GM19328 (cell line): ENCODE data around the gene HOXA7.

ENCODE experiments used
- ATAC-seq: cut with Tn5 transposase; IDR thresholded peaks from one replicate; pipeline ENCODE4 v1.9.1; 2021; ENCODE audit warnings: mild to moderate bottlenecking, moderate library complexity; ENCODE audit not compliant: unreplicated experiment

HOXA7 gene

GRCh38 chr7:27156508-27156898 lies at the start of gene HOXA7:
TSS of gene HOXA7 (minus strand) at chr7:27156675. CDS start at chr7:27156545, 130 bp downstream.
- ATAC-seq = no peak

GRCh38 chr7:27205325-27206280 lies 49.1 kb upstream of the HOXA7 start:
- ATAC-seq = no peak

GRCh38 chr7:27204851-27205322 lies 48.4 kb upstream of the HOXA7 start:
- no peak for ATAC-seq

- no peak for ATAC-seq
Observed at GRCh38 chr7:27203964-27204594, 47.6 kb upstream of the HOXA7 start.

GRCh38 chr7:27203365-27203953 lies 47.0 kb upstream of the HOXA7 start:
- ATAC-seq = no peak

GRCh38 chr7:27202862-27203134 lies 46.3 kb upstream of the HOXA7 start:
- no peak for ATAC-seq

GRCh38 chr7:27202018-27202861 lies 45.8 kb upstream of the HOXA7 start:
- ATAC-seq = no peak

GRCh38 chr7:27201580-27202017 lies 45.1 kb upstream of the HOXA7 start:
- no peak for ATAC-seq

GRCh38 chr7:27200761-27201579 lies 44.5 kb upstream of the HOXA7 start:
- no peak for ATAC-seq

- ATAC-seq = no peak
Observed at GRCh38 chr7:27199849-27200760, 43.6 kb upstream of the HOXA7 start, which contains the start of gene HOXA13. TSS of gene HOXA13 (minus strand) at chr7:27200091. CDS start at chr7:27200077, 14 bp downstream.

GRCh38 chr7:27198871-27199801 lies 42.7 kb upstream of the HOXA7 start:
- no peak for ATAC-seq

GRCh38 chr7:27198138-27198841 lies 41.8 kb upstream of the HOXA7 start:
- no peak for ATAC-seq

- ATAC-seq = no peak
Observed at GRCh38 chr7:27197137-27198042, 40.9 kb upstream of the HOXA7 start.

GRCh38 chr7:27196287-27196767 lies 39.9 kb upstream of the HOXA7 start:
- no peak for ATAC-seq

GRCh38 chr7:27194686-27195379 lies 38.4 kb upstream of the HOXA7 start:
- no peak for ATAC-seq
